Measurements from ENCODE around the gene SNX27. TPM values are rescaled to one million over a fixed set of nuclear protein-coding genes. Genes with fewer than 3 reads are reported as not detected.

SNX27 gene
- total and polyA plus RNA-seq, 2 donors (not counting 3 experiments of a cell fraction or from before 2014, with no cell fraction given), result 8.1 to 24.9 TPM

- FAIRE-seq, result no peak
- Histone ChIP-seq H3K27ac (ENCODE audit: insufficient read depth, low read depth, low read length) (no peak overlapping the region), H2AFZ (ENCODE audit: low read depth, low read length) (no peak overlapping the region), H3K79me2 (ENCODE audit: control insufficient read depth, insufficient read depth, low read length) (no peaks in the 10 kb centered on the region), H3K27me3 (ENCODE audit: control insufficient read depth in 2 of 2, insufficient read depth in 2 of 2, low read length in 2 of 2) (no peaks in the 10 kb centered on the region), H3K4me2 (ENCODE audit: insufficient read depth, low read length) (no peak overlapping the region), H3K4me3 (replicated peaks in 1 of 3; ENCODE audit: insufficient read depth in 1 of 3, low read depth in 1 of 3, low read length in 3 of 3) (no peak overlapping the region), H4K20me1 (replicated peaks; ENCODE audit: control insufficient read depth, extremely low read depth, insufficient read depth, low read length) (no peaks in the 10 kb centered on the region), H3K9me3 (replicated peaks; ENCODE audit: control insufficient read depth, insufficient read depth, low read length) (no peaks in the 10 kb centered on the region), H3K9me1 (replicated peaks; ENCODE audit: control insufficient read depth, extremely low read depth, insufficient read depth, low read length) (no peaks in the 10 kb centered on the region), H3K9ac (replicated peaks; ENCODE audit: extremely low read depth, insufficient read depth, low read length) (no peak overlapping the region), H3K4me1 (ENCODE audit: control insufficient read depth, extremely low read depth, insufficient read depth, low read length) (no peaks in the 10 kb centered on the region), H3K36me3 (ENCODE audit: control insufficient read depth in 2 of 2, extremely low read depth in 1 of 2, insufficient read depth in 2 of 2, low read length in 2 of 2) (no peaks in the 10 kb centered on the region)
- TF ChIP-seq CTCF (IDR thresholded peaks at IDR 0.05; ENCODE audit: extremely low read depth in 1 of 2, insufficient read depth in 1 of 2, low read depth in 1 of 2, low read length in 2 of 2) (no peak), EZH2 (IDR thresholded peaks at IDR 0.05; ENCODE audit: borderline replicate concordance, low read depth, low read length, severe bottlenecking) (no peak), MYC (IDR thresholded peaks at IDR 0.05; ENCODE audit: low read depth, low read length) (no peak), FOS (IDR thresholded peaks at IDR 0.05; ENCODE audit: borderline replicate concordance, insufficient read depth, low read length) (no peak), MAX (IDR thresholded peaks at IDR 0.05; ENCODE audit: insufficient read depth, insufficient read length) (no peak), POLR2A (IDR thresholded peaks at IDR 0.05; ENCODE audit: low read depth, low read length) (no peak), JUN (IDR thresholded peaks at IDR 0.05; ENCODE audit: borderline replicate concordance, insufficient read depth, insufficient read length, low read depth) (no peak), GATA2 (IDR thresholded peaks at IDR 0.05; ENCODE audit: insufficient read depth, insufficient read length, low read depth, low read length) (no peak), POLR2AphosphoS5 (IDR thresholded peaks at IDR 0.05; ENCODE audit: insufficient read depth, low read depth, low read length) (no peak)
- BruUV-seq (replicated peaks), result no TSS peak
- intact Hi-C loops (cut with micrococcal nuclease) (no loop called here), dilution Hi-C loops (cut with MboI; ENCODE audit: extremely low pct_ligation_motif_present, low sequenced_read_pairs) (no loop called here)
- no peak for DNase-seq (ENCODE audit: low read depth, low spot score)
- CTCF ChIA-PET, result no interaction called here
- POLR2A ChIA-PET, result no interaction called here
Measured at GRCh38 chr1:151563376-151563775, 48.5 kb upstream of the SNX27 start.

All from endothelial cell of umbilical vein (primary cell).